C4-2B (cell line): ENCODE results near the gene USP53.
"Not testable (repeated sequence)": the region's sequence is repeated elsewhere in the genome, so short reads cannot be mapped to it uniquely, and the experiment has no call there.

Source experiments
- H3K27ac ChIP-seq: fragments of 450-650 bp; 2 replicates; pipeline ENCODE4 v1.5.1; 2017
- ZFX ChIP-seq: fragments of 450-650 bp; IDR thresholded peaks from 2 replicates; pipeline ENCODE4 v1.6.1; 2017
- TF ChIP-seq, protein P1 (sequence below): fragments of 450-650 bp; conservative IDR thresholded peaks from 2 replicates; pipeline ENCODE4 v1.5.1; 2017; ENCODE audit warnings: mild to moderate bottlenecking

Gene USP53

DNA sequence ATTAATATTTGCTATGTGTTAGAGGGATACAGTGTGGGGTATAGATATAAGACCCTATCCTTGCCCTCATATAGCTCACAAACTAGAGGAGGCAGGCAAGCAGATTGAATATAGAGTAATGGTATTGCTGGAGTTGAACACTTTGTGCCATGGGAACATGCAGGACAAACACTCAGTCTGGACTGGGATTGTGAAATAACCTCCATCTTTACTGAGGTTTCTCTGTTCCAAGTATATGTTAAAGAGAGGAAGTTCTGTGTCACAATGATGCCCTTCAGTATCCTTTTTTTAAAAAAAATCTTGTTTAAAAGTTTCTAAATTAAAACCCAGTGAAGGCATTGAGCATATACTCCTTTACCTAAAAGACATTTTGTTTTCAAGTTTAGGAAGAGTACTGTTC lies 100.7 kb downstream of the USP53 start:
- TF ChIP-seq ZFX = no peak
- TF ChIP-seq, protein P1, sequence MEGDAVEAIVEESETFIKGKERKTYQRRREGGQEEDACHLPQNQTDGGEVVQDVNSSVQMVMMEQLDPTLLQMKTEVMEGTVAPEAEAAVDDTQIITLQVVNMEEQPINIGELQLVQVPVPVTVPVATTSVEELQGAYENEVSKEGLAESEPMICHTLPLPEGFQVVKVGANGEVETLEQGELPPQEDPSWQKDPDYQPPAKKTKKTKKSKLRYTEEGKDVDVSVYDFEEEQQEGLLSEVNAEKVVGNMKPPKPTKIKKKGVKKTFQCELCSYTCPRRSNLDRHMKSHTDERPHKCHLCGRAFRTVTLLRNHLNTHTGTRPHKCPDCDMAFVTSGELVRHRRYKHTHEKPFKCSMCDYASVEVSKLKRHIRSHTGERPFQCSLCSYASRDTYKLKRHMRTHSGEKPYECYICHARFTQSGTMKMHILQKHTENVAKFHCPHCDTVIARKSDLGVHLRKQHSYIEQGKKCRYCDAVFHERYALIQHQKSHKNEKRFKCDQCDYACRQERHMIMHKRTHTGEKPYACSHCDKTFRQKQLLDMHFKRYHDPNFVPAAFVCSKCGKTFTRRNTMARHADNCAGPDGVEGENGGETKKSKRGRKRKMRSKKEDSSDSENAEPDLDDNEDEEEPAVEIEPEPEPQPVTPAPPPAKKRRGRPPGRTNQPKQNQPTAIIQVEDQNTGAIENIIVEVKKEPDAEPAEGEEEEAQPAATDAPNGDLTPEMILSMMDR = no peak
- H3K27ac ChIP-seq = no peak overlapping the region

DNA sequence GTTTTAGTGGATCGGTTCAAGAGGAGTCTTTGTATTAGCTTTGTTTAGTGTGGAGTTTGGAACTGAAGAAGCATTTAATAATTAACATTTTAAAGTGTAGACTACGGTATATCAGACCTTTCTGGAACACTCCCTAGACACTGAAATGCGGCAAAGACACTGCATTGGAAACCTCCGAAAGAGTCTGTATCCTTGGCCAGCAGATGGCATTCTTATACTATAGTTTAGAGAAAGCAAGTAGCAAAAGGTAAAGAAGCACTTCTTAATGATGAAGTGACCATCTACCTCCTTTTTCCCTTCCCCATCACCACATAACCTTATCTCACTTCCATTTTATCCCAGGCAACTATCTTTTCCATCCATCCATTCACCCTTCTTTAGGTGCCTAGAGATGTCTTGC lies 101.8 kb downstream of the USP53 start:
- H3K27ac ChIP-seq = no peak overlapping the region
- TF ChIP-seq, protein P1 = peak; percentile 22; the same call in 1 of the 2 replicates
- no peak for TF ChIP-seq ZFX

DNA sequence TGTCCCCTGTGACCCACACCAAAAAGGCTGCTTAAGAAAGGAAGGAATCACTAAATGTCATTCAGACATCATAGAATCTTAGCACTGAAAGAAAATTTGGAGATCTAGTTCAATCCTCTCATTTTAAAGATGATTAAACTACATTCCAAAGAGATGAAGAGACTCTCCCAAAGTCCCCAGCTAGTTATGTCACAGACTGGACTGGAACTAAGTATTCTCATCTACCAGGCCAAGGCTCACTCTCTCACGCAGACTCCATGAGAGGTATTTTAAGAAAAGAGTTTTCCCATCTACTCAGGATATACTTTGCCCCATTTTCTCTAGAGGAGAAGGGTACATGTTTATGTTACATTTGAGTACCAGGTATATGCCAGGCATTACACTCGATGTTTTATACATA lies 102.5 kb downstream of the USP53 start:
- TF ChIP-seq, protein P1 = no peak
- no peak for TF ChIP-seq ZFX
- H3K27ac ChIP-seq = no peak overlapping the region

DNA sequence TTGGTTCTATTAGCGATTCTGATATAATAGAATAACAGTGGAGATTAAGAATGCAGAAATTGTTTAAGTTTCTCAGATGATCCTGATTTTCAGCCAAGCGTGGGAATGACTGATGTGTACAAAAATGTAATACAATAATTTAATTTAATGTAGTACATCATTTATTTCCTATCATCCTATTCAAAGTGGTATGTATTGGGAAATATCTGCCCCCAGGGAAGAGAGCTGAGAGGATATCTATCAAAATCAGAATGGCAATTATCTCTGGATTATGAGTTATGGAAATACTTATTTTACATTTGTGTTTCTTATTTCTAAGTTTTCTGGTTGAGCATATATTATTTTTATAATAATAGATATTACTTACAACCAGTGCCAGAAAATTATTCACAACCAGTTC lies 105.5 kb downstream of the USP53 start:
- no peak overlapping the region for H3K27ac ChIP-seq
- TF ChIP-seq, protein P1 = no peak
- TF ChIP-seq ZFX = no peak

DNA sequence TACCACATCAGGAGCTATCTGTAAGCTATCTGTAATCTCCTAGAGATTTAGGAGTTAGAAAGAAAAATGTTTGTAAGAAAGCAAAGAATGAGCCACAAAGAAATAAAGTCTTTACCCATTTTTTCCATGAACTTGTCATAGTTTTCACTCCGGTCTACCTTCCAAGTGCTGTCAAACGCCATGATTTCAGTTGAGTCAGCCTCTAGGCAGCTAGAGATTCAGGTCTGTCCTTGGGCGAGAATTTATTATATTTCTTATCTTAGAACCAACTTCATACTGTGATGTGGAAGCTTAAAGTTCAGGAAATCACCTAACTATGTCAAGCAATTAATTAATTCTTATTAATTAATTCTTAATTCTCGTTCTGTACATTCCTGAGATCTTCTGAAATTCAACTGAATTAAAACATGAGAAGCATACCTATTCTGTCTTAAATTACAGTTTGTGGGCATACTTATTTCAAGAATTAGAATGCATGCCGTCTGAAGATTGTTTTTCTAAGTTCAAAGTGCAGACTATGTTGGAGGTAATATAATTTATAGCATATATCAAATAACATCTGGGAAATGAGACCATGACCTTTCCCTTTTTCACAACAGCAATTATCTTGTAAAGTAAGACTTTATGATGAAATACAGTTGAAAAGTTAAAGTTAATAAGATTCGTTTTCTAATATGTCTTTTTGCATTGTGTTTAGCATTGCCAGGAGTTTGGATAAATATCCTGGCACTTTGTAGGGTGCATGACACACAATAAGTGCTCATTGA lies 109.6 kb downstream of the USP53 start, which contains the start of gene FABP2:
Gene FABP2, minus strand, starts transcription at position 218 of the 767 bp plus-strand sequence. Its CDS starts 36 bp downstream, at position 182.
- TF ChIP-seq, protein P1 = no peak
- TF ChIP-seq ZFX = no peak

DNA sequence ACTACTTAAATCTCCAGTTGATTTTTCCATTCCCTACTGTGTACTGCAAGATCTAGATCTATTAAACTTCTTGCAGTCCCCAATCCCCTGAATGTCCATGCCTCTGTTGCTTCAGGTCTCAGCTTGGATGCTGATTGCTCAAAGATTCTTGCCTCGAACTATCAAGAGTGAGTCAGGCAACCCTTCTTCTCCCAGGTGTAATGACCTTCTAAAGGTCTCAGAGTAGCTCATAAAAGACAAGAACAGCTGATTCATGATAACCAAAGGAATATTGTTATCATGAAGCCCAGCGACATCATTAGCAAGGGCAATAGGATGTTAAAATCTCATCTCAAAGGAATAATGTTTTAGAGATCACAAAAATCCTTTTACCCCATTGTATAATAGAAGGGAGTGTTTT lies 116.2 kb downstream of the USP53 start:
- H3K27ac ChIP-seq = no peak overlapping the region
- TF ChIP-seq, protein P1 = no peak
- TF ChIP-seq ZFX = no peak

More for the DNA sequence above, 109.6 kb downstream of the USP53 start, which contains the start of gene FABP2:
- H3K27ac ChIP-seq = no peak within 1 kb of the TSS

DNA sequence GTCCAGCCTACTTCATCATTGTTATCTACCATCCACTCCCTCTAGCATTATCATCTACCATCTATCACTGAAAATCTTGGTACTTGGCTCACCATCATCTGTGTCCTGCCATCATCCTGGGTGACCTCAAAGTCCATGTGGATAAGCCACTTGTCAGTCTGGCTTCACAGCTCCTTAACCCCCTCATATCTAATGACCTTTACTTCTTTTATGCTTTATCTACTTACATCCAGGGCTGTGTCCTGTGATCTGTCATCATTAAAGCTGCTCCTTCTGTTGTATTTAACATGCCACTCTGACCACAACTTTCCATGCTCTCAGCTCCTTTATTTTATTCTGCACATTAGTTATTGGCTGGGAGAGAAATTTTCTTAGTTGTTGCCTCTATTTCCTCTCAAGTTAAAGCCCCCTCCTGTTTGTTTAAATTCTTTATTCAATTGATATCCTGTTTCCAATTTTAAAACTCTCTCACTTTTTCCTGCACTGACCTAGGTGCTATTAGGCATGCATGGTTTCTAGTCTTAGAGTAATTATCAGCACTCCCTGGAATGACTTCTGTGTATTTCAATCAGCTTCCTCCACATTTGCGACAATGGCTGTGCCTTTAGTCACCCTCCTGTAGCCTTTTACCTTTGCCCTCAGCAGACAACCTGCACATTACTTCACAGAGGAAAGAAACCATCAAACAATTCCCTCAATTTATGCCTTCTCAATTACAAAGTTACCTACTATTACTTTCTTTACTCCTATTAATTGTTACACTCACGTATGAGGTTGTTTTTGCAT lies 117.5 kb downstream of the USP53 start:
- no peak for TF ChIP-seq ZFX
- TF ChIP-seq, protein P1 = no peak
- H3K27ac ChIP-seq = no peak overlapping the region

DNA sequence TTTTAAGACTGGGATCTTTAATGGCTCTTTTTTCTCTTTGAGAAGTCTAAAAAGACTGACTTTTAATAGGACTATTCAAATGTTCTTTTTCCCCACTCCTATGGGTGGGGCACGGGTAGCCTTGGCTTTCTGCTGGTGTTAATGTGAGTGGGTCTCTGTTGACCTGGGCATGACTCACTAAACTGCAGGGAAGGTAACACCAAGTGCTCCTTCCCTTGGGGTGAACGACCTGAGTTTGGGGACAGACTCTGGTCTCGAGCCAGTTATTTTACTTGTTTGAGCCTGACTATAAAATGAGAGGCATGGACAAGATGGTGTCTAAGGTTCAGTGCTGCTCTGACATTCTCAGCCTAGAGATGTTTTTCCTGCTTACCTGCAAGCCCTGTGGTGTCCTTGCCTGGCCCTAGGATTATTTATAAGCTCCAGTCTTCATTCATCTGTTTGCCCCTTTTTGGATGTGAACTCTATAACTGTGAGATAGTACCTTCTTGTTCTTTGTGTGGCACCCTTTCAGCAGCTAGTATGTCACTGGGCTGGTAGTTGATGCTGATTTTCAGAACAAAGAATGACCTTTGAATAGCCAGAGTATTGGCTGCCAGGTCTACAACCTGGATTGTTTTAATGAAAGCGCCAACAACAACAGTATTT lies 123.9 kb downstream of the USP53 start:
- not testable (repeated sequence) for H3K27ac ChIP-seq
